Transverse colon (tissue), 4 donors: ENCODE results near the gene BCAS1. TPM values are rescaled to one million over a fixed set of nuclear protein-coding genes. Genes with fewer than 3 reads are reported as not detected.
"Not testable (repeated sequence)": the region's sequence is repeated elsewhere in the genome, so short reads cannot be mapped to it uniquely, and the experiment has no call there.

Experiments
- DNase-seq: peaks from one replicate; pipeline ENCODE4 v3.0.0-alpha.2; 2019
- H3K27ac ChIP-seq, 4 donors: fragments of 200-600 bp; sonication (generic); 2 replicates each; pipeline ENCODE4 v1.5.1; 2016 to 2018; ENCODE audit warnings: inconsistent platforms in 4 of 4
- H3K27me3 ChIP-seq: fragments of 200-600 bp; sonication (generic); 2 replicates; pipeline ENCODE4 v1.5.1; 2017; ENCODE audit warnings: inconsistent platforms
- H3K36me3 ChIP-seq, 4 donors: fragments of 200-600 bp; sonication (generic); 2 replicates each; pipeline ENCODE4 v1.5.1; 2017 to 2019; ENCODE audit warnings: inconsistent platforms in 4 of 4
- H3K4me1 ChIP-seq, 4 donors: fragments of 200-600 bp; sonication (generic); 2 replicates each; pipeline ENCODE4 v1.5.1; 2017 to 2020; ENCODE audit warnings: inconsistent platforms in 4 of 4
- H3K4me3 ChIP-seq, 4 donors: fragments of 200-600 bp; sonication (generic); 1 replicate in 1 of 4; 2 replicates in 3 of 4; pipeline versions ENCODE4 v1.5.1 to v1.6.1; 2017 to 2019; ENCODE audit warnings: inconsistent platforms in 4 of 4
- H3K9me3 ChIP-seq, 2 donors: fragments of 200-600 bp; sonication (generic); 2 replicates each; pipeline ENCODE4 v1.5.1; 2017 to 2019; ENCODE audit warnings: inconsistent platforms in 2 of 2
- CTCF ChIP-seq, 5 experiments: fragments of 200-600 bp in 3 of 5; fragments of 450-650 bp in 2 of 5; sonication (generic) in 3 of 5; IDR thresholded peaks; 1 replicate in 2 of 5; 2 replicates in 3 of 5; pipeline ENCODE4 v1.5.1; 2016 to 2017; ENCODE audit warnings: antibody characterized with exemption in 5 of 5, inconsistent platforms in 3 of 5, mild to moderate bottlenecking in 2 of 5, moderate library complexity in 1 of 5
- EP300 ChIP-seq: sonication (generic); formaldehyde crosslinking; IDR thresholded peaks from one replicate; pipeline ENCODE4 v1.6.1; 2017; ENCODE audit warnings: antibody characterized with exemption, low read depth
- POLR2A ChIP-seq: fragments of 450-650 bp; IDR thresholded peaks from one replicate; pipeline ENCODE4 v1.6.1; 2016; ENCODE audit warnings: antibody characterized with exemption, mild to moderate bottlenecking, moderate library complexity
- POLR2AphosphoS5 ChIP-seq, 3 donors: sonication (generic); formaldehyde crosslinking; IDR thresholded peaks; one replicate each; pipeline ENCODE4 v1.6.1; 2016; ENCODE audit warnings: antibody characterized with exemption in 3 of 3
- WGBS, 2 donors: methylation state at CpG; one replicate each; pipeline ENCODE4 v1.1.5; 2018; ENCODE audit warnings: low coverage in 1 of 2; 5-methylcytosine and 5-hydroxymethylcytosine counted together
- in situ Hi-C, 4 donors: fragments of 200-750 bp; cut with MboI; loops; one replicate each; pipeline versions ENCODE4 v1.15.0 to v1.15.1; 2017; ENCODE audit warnings: low sequenced_read_pairs in 3 of 4, low pct_ligation_motif_present in 1 of 4, low pct_unique_long_range_greater_than_20kb in 1 of 4
- intact Hi-C: fragments of 100-400 bp; cut with DNase I; formaldehyde crosslinking; loops from one replicate; pipeline ENCODE4 v1.15.1; 2023; ENCODE audit warnings: low total_unique reads
- total RNA-seq, 4 donors: library from RNA; depleted of rRNA; stranded (reverse); fragments of >200 nt; gene quantifications; one replicate each; pipeline ENCODE4 v1.1.0, GENCODE V29; 2016

The BCAS1 gene
- total RNA-seq, 4 donors from 2014 or later: 68.9 to 127 (median 89.0) TPM

- peak overlapping the region; percentile 45 to 72 (median 64) for H3K27ac ChIP-seq
- peaks cover 6 to 44% (median 17%) of the 10 kb centered on the region in 4 donors for H3K4me1 ChIP-seq
- 54 to 67% methylated on average over 3 to 5 of the region's 5 CpGs for WGBS, 2 donors
- intact Hi-C loops (no loop called here), in situ Hi-C loops (no loop called here)
- H3K9me3 ChIP-seq: no peaks in the 10 kb centered on the region
- H3K36me3 ChIP-seq: no peaks in the 10 kb centered on the region
- H3K4me3 ChIP-seq: no peak overlapping the region
- no peak for DNase-seq
- no peak for TF ChIP-seq CTCF (IDR thresholded peaks at IDR 0.05)
- no peak for TF ChIP-seq POLR2A
- TF ChIP-seq EP300: no peak
- no peak for TF ChIP-seq POLR2AphosphoS5 (IDR thresholded peaks at IDR 0.05)
- H3K27me3 ChIP-seq: no peaks in the 10 kb centered on the region
Measured at GRCh38 chr20:53935344-53936084, 134.9 kb downstream of the BCAS1 start.

GRCh38 chr20:53934421-53935343 lies 135.7 kb downstream of the BCAS1 start:
- intact Hi-C loops (no loop called here), in situ Hi-C loops (no loop called here)
- H3K27me3 ChIP-seq: no peaks in the 10 kb centered on the region
- H3K36me3 ChIP-seq: no peaks in the 10 kb centered on the region
- H3K4me1 ChIP-seq: peaks cover 5 to 36% (median 12%) of the 10 kb centered on the region in 4 donors
- no peaks in the 10 kb centered on the region for H3K9me3 ChIP-seq
- DNase-seq: no peak
- peak overlapping the region; percentile 45 to 72 (median 64) for H3K27ac ChIP-seq
- H3K4me3 ChIP-seq: no peak overlapping the region
- WGBS, 2 donors: 37 to 52% methylated on average over 4 to 6 of the region's 6 CpGs
- TF ChIP-seq POLR2A (no peak), CTCF (IDR thresholded peaks at IDR 0.05) (no peak), EP300 (no peak), POLR2AphosphoS5 (IDR thresholded peaks at IDR 0.05) (no peak)

- intact Hi-C loops: no loop called here
- H3K27ac ChIP-seq: no peak overlapping the region
- 87 to 95% methylated on average over 2 of the region's 2 CpGs for WGBS, 2 donors
Measured at GRCh38 chr20:53933232-53933846, 137.1 kb downstream of the BCAS1 start.

GRCh38 chr20:53932655-53933192 lies 137.7 kb downstream of the BCAS1 start:
- H3K36me3 ChIP-seq, H3K4me3 ChIP-seq, DNase-seq, intact Hi-C loops, H3K9me3 ChIP-seq, H3K27me3 ChIP-seq, H3K27ac ChIP-seq, in situ Hi-C loops: not testable (repeated sequence)
- H3K4me1 ChIP-seq: peaks cover 0 to 26% (median 2%) of the 10 kb centered on the region in 4 donors
- WGBS, 2 donors: 95 to 98% methylated on average over 5 of the region's 5 CpGs

More at GRCh38 chr20:53933232-53933846, 137.1 kb downstream of the BCAS1 start:
- in situ Hi-C loops: no loop called here
- no peak for DNase-seq
- Histone ChIP-seq H3K9me3 (no peaks in the 10 kb centered on the region), H3K4me3 (no peak overlapping the region), H3K4me1 (peaks cover 0 to 26% (median 2%) of the 10 kb centered on the region in 4 donors), H3K27me3 (no peaks in the 10 kb centered on the region), H3K36me3 (no peaks in the 10 kb centered on the region)
- TF ChIP-seq CTCF (IDR thresholded peaks at IDR 0.05) (no peak), POLR2AphosphoS5 (IDR thresholded peaks at IDR 0.05) (no peak), EP300 (no peak), POLR2A (no peak)
